ENCODE data around the gene CUL5. TPM values are rescaled to one million over a fixed set of nuclear protein-coding genes. Genes with fewer than 3 reads are reported as not detected.

CUL5 gene
- total RNA-seq, 6 donors from 2014 or later: 12.5 to 35.5 (median 24.1) TPM

- TF ChIP-seq EP300 (IDR thresholded peaks at IDR 0.05): no peak
- TF ChIP-seq POLR2AphosphoS5 (IDR thresholded peaks at IDR 0.05): no peak
- no peak for TF ChIP-seq POLR2A (IDR thresholded peaks at IDR 0.05)
- no peak for TF ChIP-seq CTCF (IDR thresholded peaks at IDR 0.05)
- DNase-seq: no peak
- no peak overlapping the region for H3K27ac ChIP-seq
- H3K9me3 ChIP-seq: no peaks in the 10 kb centered on the region
- H3K36me3 ChIP-seq: peaks cover under 1 to 53% (median 15%) of the 10 kb centered on the region in 4 donors
- no peak overlapping the region for H3K4me3 ChIP-seq
- WGBS, 2 donors: 83 to 88% methylated on average over 1 of the region's 1 CpG
- ATAC-seq (ENCODE audit: low FRiP score in 2 of 2): no peak
- H3K4me1 ChIP-seq: no peaks in the 10 kb centered on the region
- no peaks in the 10 kb centered on the region for H3K27me3 ChIP-seq
These were observed 76.1 kb downstream of the CUL5 start for GRCh38 chr11:108084811-108085210.

- Histone ChIP-seq H3K4me1 (no peaks in the 10 kb centered on the region), H3K9me3 (no peaks in the 10 kb centered on the region), H3K27ac (no peak overlapping the region), H3K36me3 (peaks cover 0 to 52% (median 15%) of the 10 kb centered on the region in 4 donors), H3K27me3 (no peaks in the 10 kb centered on the region), H3K4me3 (no peak overlapping the region)
- DNase-seq (no peak), ATAC-seq (ENCODE audit: low FRiP score in 2 of 2) (no peak)
- 97 to 99% methylated on average over 2 of the region's 2 CpGs for WGBS, 2 donors
- TF ChIP-seq CTCF (IDR thresholded peaks at IDR 0.05) (no peak), POLR2AphosphoS5 (IDR thresholded peaks at IDR 0.05) (no peak), EP300 (IDR thresholded peaks at IDR 0.05) (no peak), POLR2A (IDR thresholded peaks at IDR 0.05) (no peak)
These were observed 77.0 kb downstream of the CUL5 start for GRCh38 chr11:108085672-108086071.

- Histone ChIP-seq H3K27me3 (no peaks in the 10 kb centered on the region), H3K9me3 (no peaks in the 10 kb centered on the region), H3K36me3 (peaks cover 14 to 62% (median 22%) of the 10 kb centered on the region in 4 donors), H3K27ac (no peak overlapping the region), H3K4me1 (peaks cover 0 to 7% (median 5%) of the 10 kb centered on the region in 4 donors), H3K4me3 (no peak overlapping the region)
- TF ChIP-seq POLR2AphosphoS5 (IDR thresholded peaks at IDR 0.05) (no peak), CTCF (IDR thresholded peaks at IDR 0.05) (no peak), EP300 (IDR thresholded peaks at IDR 0.05) (no peak), POLR2A (IDR thresholded peaks at IDR 0.05) (no peak)
- ATAC-seq (ENCODE audit: low FRiP score in 2 of 2) (no peak), DNase-seq (no peak)
- 44 to 50% methylated on average over 2 of the region's 2 CpGs for WGBS, 2 donors
These were observed 83.4 kb downstream of the CUL5 start for GRCh38 chr11:108092134-108092533.

- no peak for TF ChIP-seq POLR2A (IDR thresholded peaks at IDR 0.05)
- TF ChIP-seq POLR2AphosphoS5 (IDR thresholded peaks at IDR 0.05): no peak
- no peak for TF ChIP-seq CTCF (IDR thresholded peaks at IDR 0.05)
- no peak for TF ChIP-seq EP300 (IDR thresholded peaks at IDR 0.05)
- 69 to 84% methylated on average over 4 of the region's 4 CpGs for WGBS, 2 donors
- no peak for ATAC-seq (ENCODE audit: low FRiP score in 2 of 2)
These were observed 84.6 kb downstream of the CUL5 start for GRCh38 chr11:108093128-108093904.

More at GRCh38 chr11:108093128-108093904, 84.6 kb downstream of the CUL5 start:
- peak overlapping the region in 1 of 4 donors; percentile 64 for H3K27ac ChIP-seq
- peaks cover 0 to 7% (median 5%) of the 10 kb centered on the region in 4 donors for H3K4me1 ChIP-seq
- DNase-seq: no peak
- no peaks in the 10 kb centered on the region for H3K27me3 ChIP-seq
- H3K9me3 ChIP-seq: no peaks in the 10 kb centered on the region
- no peak overlapping the region for H3K4me3 ChIP-seq
- peaks cover 18 to 74% (median 24%) of the 10 kb centered on the region in 4 donors for H3K36me3 ChIP-seq
